Measurements from ENCODE around the gene LMO7.

Gene LMO7

DNA sequence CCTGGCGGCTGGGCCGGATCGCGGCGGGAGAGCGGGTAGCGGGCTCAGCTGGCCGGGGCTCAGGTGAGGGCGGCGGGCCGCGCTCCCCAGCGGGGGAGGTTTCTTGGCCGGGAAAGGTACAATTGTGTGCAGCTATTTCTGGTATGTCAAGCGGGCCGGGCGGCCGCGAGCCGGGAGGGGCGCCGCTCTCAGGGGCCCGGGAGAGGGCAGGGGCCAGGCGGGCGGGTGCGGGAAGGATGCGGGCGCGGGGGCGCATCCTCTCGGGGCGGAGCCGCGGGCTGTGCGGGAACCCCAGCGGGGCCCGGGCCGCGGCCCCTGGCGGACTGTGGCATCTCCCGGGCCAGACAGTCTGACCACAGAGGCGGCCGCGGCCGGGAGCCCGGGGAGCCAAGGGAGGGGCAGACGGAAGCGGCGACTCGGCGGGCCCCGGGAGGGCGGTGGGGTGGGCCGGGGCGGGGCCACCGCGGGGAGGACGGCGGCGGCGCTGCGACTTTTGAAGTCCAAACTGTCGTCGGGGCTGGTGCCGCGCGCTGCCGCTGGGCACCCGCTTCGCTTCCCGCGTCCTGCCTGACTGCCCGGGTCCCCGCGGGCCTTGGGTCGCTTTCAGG is at the start of gene LMO7:
Gene LMO7, plus strand, starts transcription at position 503 of the 608 bp plus-strand sequence. CDS start 328 bp downstream, outside the sequence.
- peak; percentile 43 to 55 for DNase-seq

DNA sequence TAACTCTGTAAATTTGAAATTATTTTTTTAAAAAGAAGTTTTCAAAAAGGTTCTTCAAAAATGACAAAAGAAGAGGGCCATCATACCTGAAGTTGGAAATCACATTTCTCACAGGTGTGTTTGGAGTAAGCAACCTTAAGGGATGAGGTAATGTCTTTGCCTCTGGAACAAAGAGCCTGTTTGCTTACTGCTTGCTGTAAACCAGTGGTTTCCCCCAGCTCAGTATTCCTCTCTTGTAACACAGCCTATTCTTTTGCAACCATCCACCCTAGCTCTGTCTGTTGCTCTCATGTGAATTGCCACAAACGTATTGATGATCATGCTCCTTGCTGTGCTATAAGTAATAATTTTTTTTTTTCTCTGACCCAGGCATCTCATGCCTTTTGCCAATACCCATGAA is 48.5 kb upstream of the LMO7 start:
- DNase-seq: no peak

DNA sequence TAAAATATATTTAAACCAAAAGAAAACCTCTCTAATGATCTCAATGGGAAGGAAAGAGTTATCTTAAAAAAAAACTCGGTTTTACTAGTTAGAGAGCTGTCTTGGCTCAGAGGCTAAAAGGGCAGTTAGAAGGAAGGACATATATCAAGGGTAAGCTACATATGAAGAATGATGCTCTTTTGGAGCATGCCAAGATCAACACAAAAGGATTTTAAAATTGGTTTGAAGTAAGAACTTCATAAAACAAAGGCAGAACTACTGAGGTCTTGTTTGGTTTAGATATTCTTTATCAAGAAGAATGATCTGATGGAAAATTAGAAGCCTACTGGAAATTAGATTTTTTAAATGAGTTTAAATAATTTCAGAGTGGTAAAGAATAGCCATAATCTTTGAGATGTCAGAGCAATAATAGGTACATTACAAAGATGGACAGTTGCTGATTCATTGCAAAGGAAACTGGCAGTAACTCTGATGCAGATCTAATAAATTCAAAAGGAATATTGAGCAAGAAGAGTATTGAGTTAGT is 39.4 kb upstream of the LMO7 start:
- no peak for DNase-seq

DNA sequence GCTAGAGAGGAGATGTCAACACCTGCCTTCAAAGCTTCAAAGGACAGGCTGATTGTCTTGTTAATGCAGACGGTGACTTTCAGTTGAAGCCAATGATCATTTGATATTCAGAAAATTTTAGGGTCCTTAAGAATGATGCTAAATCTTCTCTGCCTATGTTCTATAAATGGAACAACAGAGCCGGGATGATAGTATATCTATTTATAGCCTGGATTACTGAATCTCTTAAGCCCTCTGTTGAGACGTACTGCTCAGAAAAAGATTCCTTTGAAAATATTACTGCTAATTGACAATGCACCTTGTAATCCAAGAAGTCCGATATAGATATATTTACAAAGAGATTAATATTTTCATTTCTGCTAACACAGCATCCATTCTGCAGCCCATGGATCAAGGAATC is 35.8 kb upstream of the LMO7 start:
- no peak for DNase-seq

- no peak for DNase-seq
Measured at GRCh38 chr13:75603038-75603437, 33.1 kb upstream of the LMO7 start.

DNA sequence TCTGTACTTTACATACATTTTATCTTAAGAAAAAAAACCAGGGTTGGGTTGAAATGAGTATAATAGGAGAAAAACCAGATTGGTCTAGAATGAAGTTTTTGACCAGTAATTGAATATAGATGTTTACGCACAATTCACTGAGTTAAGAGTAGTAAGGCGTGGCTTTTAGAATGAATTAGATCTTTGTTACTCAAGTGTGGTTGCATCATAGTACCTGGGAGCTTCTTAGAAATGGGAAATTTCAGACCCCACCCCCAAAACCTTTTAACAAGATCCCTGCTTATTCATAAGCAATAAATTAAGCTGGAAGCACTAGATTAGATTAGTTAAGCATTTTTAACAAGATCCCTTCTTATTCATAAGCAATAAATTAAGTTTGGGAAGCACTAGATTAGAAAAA is 28.7 kb upstream of the LMO7 start:
- no peak for DNase-seq

- no peak for DNase-seq
Measured at GRCh38 chr13:75610466-75610865, 25.7 kb upstream of the LMO7 start.

DNA sequence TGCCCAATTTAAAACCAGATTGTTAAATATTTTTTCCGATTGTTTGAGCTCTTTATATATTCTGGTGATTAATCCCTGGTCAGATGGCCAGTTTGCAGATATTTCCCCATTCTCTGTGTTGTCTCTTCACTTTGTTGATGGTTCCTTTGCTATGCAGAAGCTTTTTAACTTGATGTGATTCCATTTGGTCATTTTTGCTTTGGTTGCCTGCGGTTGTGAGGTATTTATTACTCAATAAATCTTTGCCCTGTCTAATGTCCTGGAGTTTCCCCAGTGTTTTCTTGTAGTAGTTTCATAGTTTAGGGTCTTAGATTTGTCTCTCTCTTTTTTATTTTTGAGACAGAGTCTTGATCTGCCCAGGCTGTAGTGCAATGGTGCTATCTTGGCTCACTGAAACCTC is 23.8 kb upstream of the LMO7 start:
- no peak for DNase-seq

DNA sequence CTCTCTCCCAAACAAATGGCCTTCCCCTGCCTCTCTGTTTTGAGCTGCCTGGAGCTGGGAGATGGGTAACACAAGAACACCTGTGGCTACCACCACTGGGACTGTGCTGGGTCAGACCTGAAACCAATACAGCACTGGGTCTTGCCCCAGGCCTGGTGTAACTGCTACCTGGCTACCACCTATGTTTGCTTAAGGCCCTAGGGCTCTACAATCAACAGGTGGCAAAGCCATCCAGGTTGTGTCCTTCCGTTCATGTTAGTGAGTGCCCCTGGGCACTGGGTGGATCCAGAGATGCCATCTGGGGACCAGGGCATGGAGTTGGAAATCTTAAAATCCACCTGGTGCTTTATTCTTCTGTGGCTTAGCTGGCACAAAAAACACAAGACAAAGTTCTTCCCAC is 18.9 kb upstream of the LMO7 start:
- DNase-seq: no peak

DNA sequence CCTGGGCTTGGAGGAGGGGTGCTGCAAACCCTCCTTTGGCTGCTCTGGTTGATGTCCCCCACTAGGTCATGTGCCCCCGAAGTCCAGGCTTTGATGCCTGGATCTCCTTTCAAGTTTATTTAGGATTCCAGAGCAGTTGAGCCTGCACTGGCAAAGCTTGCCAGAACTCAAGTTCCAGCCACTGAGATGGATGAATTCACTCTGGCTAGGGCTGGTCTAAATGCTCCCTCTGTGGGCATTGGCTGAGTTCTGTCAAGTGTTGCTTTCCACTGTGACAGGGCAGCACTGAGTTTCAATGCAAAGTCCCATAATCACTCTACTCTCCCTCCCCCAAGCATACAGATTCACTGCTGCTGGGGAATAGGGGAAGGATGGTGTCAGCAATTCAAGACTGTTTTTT is 17.8 kb upstream of the LMO7 start:
- DNase-seq: no peak

GRCh38 chr13:75620020-75620419 is 16.1 kb upstream of the LMO7 start:
- DNase-seq: no peak

DNA sequence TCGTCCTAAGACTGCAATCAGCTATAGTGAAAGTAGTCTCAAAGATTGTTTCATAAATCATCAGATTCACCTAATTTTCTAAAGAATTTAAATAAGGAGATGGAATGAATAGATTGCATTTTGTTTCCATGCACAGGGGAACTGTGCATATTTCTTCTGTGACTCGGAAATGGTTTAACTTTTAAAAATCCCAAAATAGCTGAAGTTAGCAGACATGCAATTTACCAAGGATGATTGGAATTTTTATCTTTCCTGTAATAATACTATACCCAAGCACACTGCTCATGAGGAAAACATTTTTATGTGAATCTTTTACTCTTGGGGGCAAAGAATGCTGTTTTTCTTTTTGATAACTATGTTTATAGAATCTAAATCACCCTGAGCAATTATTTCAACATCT is 15.0 kb upstream of the LMO7 start:
- no peak for DNase-seq

GRCh38 chr13:75628801-75629200 is 7.3 kb upstream of the LMO7 start:
- DNase-seq: no peak

DNA sequence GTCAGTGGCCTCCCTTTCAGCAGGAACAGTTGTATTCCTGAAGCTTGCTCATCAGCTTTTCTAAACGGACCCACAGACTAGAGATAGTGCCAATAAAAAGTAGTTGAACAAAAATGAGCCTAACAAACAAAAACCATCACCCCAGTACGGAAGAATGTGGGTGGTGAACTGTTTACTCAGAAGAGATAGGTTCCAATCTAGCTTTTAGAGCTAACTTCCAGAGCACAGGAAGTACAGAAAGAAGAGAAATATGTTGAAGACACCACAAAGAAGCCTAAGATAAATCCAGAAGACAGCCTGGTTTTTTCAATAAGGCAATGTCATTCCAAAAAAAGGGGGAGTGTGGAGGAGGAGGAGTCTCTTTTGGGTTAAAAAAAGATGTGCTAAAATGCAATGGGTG is 2.8 kb upstream of the LMO7 start:
- no peak for DNase-seq

DNA sequence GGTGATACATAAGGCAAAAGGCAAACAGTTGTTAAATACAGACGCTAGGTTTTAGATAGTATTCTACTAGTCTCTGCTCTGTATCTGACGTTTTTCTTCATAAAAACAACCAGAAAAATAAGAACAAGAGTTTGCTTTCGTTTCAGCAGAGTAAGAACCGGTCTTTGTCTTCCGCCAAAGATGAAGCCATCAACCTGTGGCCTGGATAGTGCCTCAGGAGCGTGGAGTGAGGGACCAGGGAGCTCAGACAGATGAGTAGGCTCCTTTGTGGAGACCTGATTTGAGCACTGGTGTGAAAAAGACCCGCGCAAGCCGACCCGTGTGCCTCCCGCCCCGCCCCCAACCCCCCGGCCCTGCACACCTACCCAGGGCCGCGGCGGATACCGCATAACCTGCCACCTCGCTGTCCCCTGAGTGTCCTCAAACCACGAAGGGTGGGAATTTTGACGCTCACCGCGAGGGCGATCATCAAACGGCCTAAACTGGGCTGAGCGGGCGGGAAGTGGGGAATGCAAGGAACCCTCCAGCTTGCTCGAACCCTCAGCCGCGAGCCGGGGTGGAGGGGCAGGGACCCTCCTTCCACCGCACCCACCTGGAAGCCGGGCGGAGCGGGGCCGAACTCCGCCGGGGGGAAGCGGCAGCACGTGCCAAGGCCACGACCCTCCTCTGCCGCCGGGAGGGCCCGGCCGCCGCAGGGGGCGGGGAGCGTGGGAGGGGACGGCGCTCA is 866 bp upstream of the LMO7 start:
- DNase-seq: peak in 1 of 2 experiments; percentile 24

DNA sequence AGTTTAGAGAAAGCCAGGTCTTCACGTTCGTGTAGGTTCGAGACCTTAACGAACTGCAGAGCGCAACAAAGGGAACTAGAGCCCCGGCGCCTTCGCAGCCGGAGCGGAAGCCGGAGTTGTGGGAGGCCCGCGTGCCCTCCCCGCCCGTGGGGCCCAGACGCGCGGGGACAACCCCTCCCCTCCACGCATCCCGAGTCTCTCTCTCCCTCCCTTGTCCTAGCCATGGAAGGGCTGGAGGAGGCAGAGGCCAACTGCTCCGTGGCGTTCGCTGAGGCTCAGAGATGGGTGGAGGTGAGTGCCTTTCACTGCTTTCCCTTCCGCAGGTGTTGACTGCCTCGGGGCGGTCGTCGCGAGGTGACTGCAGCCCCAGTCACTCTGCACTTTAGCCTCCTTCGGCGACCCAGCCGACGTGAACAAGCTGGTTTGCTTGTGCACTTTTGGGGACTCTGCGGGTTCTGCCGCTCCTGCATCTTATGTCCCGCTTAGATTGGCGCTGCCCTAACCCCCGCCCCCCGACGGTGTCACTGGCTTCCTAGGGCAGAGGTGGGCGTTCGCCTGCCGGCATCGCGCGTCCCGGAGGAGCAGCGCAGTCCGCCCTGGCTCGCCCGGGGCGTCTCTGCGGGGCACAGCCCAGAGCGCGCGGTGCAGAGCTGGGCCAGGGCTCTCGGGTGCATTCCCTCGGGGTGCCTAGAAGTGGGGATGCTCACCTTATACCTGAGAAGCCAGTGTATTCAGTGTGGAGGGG is 478 bp downstream of the LMO7 start:
- DNase-seq: peak; percentile 63 to 66

GRCh38 chr13:75637181-75637750 is 1.1 kb downstream of the LMO7 start:
- DNase-seq: no peak

DNA sequence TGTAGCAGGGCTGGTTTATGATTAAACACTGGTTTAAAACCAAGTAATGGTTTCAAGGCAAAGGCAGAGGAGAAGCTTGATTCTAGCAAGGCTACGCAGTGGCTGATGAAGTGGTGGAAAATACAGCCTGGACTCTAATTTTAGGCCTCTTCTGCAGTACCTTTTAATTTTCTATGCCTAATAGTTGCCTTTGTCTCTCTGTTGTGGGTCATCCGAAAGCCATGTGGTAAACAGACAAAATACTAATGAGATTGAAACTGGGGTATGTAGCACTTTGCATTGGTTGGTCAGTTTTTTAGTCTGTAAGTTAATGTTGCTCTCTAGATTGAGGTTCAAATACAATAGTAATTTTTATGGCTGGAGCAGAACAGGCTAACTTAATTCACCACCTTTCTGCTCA is 3.3 kb downstream of the LMO7 start:
- no peak for DNase-seq

DNA sequence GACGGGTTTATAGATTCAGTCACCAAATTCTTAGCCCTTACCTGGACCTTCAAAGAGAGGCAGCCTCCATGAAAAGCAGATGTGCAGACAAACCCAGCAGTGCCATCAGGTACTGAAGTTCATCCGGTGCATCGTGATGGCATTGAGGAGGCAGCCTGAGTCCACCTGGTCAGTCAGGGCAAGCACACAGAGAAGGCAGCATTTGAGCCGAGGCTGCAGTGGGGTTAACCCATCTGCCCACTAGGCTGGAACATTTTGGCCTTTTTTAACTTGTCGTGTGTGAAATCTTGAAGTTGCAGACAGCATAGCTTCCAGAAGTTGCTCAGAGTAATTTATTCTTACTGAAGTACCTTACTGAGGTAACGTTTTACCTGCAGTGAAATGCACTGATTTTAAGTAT is 4.9 kb downstream of the LMO7 start:
- DNase-seq: no peak

- no peak for DNase-seq
Measured at GRCh38 chr13:75643182-75643581, 7.1 kb downstream of the LMO7 start.

DNA sequence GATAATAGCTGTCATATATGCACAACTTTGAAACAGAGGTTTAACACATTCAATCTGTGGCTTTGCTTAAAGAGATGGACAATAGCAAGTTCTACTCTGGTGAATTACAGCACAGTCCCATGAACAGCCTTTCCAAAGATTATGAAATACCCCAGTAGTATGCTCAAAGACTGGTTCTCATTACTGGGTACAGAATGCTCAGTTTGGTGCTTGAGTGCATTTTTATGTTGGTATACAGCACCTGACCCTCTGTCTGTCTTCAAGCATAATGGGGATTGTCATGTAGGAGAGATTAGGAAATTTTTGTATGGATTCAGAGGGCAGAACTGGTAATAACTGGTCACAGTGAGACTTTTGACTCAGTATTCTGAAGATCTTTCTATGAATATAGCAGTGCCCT is 7.6 kb downstream of the LMO7 start:
- no peak for DNase-seq

DNA sequence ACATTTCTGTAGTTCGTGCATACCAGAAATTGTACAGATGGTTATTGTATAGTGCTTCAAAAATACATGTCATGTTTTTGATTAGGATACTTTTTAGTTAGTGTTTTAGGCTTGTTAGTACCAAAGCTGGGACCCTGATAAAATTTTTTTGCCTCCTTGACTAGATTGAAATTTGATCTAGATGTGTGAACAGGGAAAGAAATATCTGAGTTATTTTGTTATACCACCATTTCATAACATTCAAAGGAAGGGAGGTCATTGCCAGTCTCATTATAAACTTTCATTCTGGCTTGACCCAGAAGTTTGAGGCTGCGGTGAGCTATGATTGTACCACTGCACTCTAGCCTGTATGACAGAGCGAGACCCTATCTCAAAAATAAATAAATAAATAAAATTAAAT is 9.0 kb downstream of the LMO7 start:
- no peak for DNase-seq

- DNase-seq: no peak
Measured at GRCh38 chr13:75647126-75647784, 11.1 kb downstream of the LMO7 start.
